K562 (cell line): ENCODE results near the gene CCR5AS.

Experiments used
- EHMT2 ChIP-seq: fragments of 450-650 bp; IDR thresholded peaks from 2 replicates; pipeline ENCODE4 v1.6.1; 2018; ENCODE audit warnings: antibody characterized with exemption
- GATA2 ChIP-seq: sonication (generic); formaldehyde crosslinking; IDR thresholded peaks from 2 replicates; pipeline ENCODE4 v1.4.0; 2020; ENCODE audit warnings: mild to moderate bottlenecking, missing genetic modification reagents
- POLR2AphosphoS2 ChIP-seq: IDR thresholded peaks from 2 replicates; pipeline ENCODE4 v1.6.1; 2012; ENCODE audit warnings: low read length, improper control_type of control experiment
- YY1 ChIP-seq, 3 experiments: IDR thresholded peaks; 2 replicates each; pipeline ENCODE4 v1.6.1; 2011; ENCODE audit warnings: low read length in 2 of 3, mild to moderate bottlenecking in 2 of 3, moderate library complexity in 2 of 3, borderline replicate concordance in 1 of 3, control low read depth in 1 of 3, low read depth in 1 of 3; ENCODE audit not compliant: insufficient read depth in 3 of 3, insufficient replicate concordance in 2 of 3, control insufficient read depth in 1 of 3, insufficient read length in 1 of 3; ENCODE audit errors: extremely low read depth in 1 of 3

DNA sequence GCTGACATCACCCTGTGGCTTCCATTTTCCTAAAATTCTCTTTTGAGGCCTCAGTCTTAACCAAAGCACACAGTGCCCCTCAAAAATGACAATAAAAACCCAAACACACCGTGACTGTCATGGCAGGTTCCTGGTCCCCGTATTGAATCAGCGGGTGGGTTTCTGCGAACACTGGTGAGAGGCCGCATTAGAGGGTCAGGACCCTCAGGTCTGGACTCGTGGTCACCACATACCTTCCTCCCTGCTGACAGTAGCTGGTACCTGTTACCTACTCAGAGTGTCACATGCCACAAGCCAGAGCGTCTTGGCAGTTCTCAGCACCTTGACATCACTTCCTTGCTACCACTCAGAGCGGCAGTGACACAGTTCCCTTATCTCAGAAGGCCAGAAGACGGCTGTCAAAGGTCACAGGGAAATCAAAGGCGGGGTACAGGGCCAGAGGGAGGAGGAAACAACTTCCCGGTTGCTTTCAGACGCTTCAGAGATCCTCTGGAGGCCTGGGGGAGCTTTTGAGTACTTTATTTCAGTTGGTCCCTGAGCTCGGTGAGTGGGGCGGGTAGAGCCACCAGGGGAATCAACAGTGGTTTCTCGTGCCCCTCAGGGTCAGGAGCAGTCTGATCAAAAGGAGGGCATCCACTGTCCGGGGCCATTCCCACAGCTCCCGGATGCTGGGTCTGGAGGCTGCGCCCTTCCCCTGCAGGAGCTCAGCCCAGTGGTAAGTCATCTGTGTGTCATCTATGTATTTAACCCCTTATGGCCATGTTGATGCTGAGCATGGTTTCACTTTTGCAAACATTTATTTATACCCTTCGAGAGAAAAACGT is at the start of gene CCR5AS, which contains the start of gene CCRL2:
- TF ChIP-seq YY1 (IDR thresholded peaks at IDR 0.05; ENCODE audit: borderline replicate concordance in 1 of 3, control insufficient read depth in 1 of 3, extremely low read depth in 1 of 3, insufficient read depth in 3 of 3, insufficient read length in 1 of 3, insufficient replicate concordance in 2 of 3, low read depth in 1 of 3, low read length in 2 of 3) (peak in 1 of 3 experiments; percentile 57), EHMT2 (no peak), GATA2 (CRISPR knock-in tag) (peak; percentile 94), POLR2AphosphoS2 (no peak)
